Adrenal gland (tissue), 12 donors: ENCODE measurements around the gene ZNF232. TPM values are rescaled to one million over a fixed set of nuclear protein-coding genes. Genes with fewer than 3 reads are reported as not detected.
"Not testable (repeated sequence)": the region's sequence is repeated elsewhere in the genome, so short reads cannot be mapped to it uniquely, and the experiment has no call there.

Experiments used
- DNase-seq, 7 donors: peaks; one replicate each; pipeline ENCODE4 v3.0.0-alpha.2; 2019 to 2020
- H3K27ac ChIP-seq, 5 donors: fragments of 200-600 bp; sonication (generic) in 4 of 5; 1 replicate in 3 of 5; 2 replicates in 2 of 5; pipeline versions ENCODE4 v1.5.1 to v1.8.0; 2016 to 2020; ENCODE audit warnings: mild to moderate bottlenecking in 1 of 5
- H3K27me3 ChIP-seq: fragments of 200-600 bp; 2 replicates; pipeline ENCODE4 v1.8.0; 2021
- H3K36me3 ChIP-seq, 2 donors: fragments of 200-600 bp; replicated peaks in 1 of 2; 1 replicate in 1 of 2; 2 replicates in 1 of 2; pipeline versions ENCODE4 v1.5.1 to v1.8.0; 2018 to 2022
- H3K4me1 ChIP-seq, 2 donors: fragments of 200-600 bp; replicated peaks in 1 of 2; 1 replicate in 1 of 2; 2 replicates in 1 of 2; pipeline versions ENCODE4 v1.5.1 to v1.8.0; 2018 to 2021
- H3K4me3 ChIP-seq, 4 donors: fragments of 200-600 bp; sonication (generic) in 3 of 4; one replicate each; pipeline ENCODE4 v1.5.1; 2016 to 2018
- H3K9me3 ChIP-seq, 3 donors: fragments of 200-600 bp; sonication (generic) in 1 of 3; replicated peaks in 1 of 3; 1 replicate in 2 of 3; 2 replicates in 1 of 3; pipeline versions ENCODE4 v1.5.1 to v1.8.0; 2016 to 2021
- CTCF ChIP-seq, 6 experiments: fragments of 450-650 bp in 4 of 6; fragments of 200-600 bp in 2 of 6; sonication (generic) in 1 of 6; IDR thresholded peaks; 1 replicate in 5 of 6; 2 replicates in 1 of 6; pipeline versions ENCODE4 v1.5.1 to v1.8.0; 2016 to 2021; ENCODE audit warnings: antibody characterized with exemption in 6 of 6, mild to moderate bottlenecking in 2 of 6, moderate library complexity in 1 of 6
- POLR2A ChIP-seq, 2 donors: fragments of 450-650 bp; IDR thresholded peaks; one replicate each; pipeline ENCODE4 v1.6.1; 2017; ENCODE audit warnings: antibody characterized with exemption in 2 of 2, mild to moderate bottlenecking in 2 of 2, moderate library complexity in 1 of 2
- WGBS, 4 donors: extraction: QIAGEN DNeasy Blood & Tissue Kit in 2 of 4; methylation state at CpG; one replicate each; pipeline versions ENCODE4 v1.1.5 to v1.1.7; 2013 to 2017; 5-methylcytosine and 5-hydroxymethylcytosine counted together
- intact Hi-C, 2 donors: fragments of 100-400 bp; cut with DNase I; formaldehyde crosslinking; loops; one replicate each; pipeline versions ENCODE4 v1.14.1 to v1.15.0; 2022 to 2023
- polyA plus RNA-seq, 3 donors: library from polyadenylated mRNA; stranded (reverse); fragments of 200-250 nt in 2 of 3; fragments of 350-450 nt in 1 of 3; fragmentation: Illumina TruSeq in 1 of 3; extraction: RNeasy Lipid Tissue Mini Kit (QIAGEN cat#74804) in 1 of 3; gene quantifications; one replicate each; pipeline ENCODE4 v1.2.3, GENCODE V29; 2013 to 2014
- total RNA-seq, 9 donors: library from RNA; depleted of rRNA in 4 of 9; stranded (reverse); fragments of >200 nt in 4 of 9; fragments of 120-200 nt in 1 of 9; fragmentation: NEBNext Ultra II Directional in 1 of 9; extraction: Animal tissue kit (Norgen Biotek cat#: 25700) in 1 of 9; gene quantifications; one replicate each; pipeline versions ENCODE4 v1.1.0 to v1.2.4, GENCODE V29; 2013 to 2023
- donor health status: healthy with polysubstance abuse.
- donor health status: Bipolar disorder and iron deficiency.
- donor health status: DM: yes; HTN: yes; CAD: no.
- donor health status: DM: no; HTN: no; CAD: no.
- donor health status: DM: no; HTN: no; CAD: no.
- donor health status: DM: yes; HTN: yes; CAD: no.

ZNF232 gene
- total and polyA plus RNA-seq, 12 donors: 3.6 to 14.6 (median 6.7) TPM

- Histone ChIP-seq H3K27ac (no peak overlapping the region), H3K4me3 (no peak overlapping the region), H3K27me3 (no peaks in the 10 kb centered on the region), H3K9me3 (no peaks in the 10 kb centered on the region), H3K4me1 (no peaks in the 10 kb centered on the region), H3K36me3 (no peaks in the 10 kb centered on the region)
- intact Hi-C loops: no loop called here
- WGBS, 4 donors: 69 to 87% (median 83%) methylated on average over 10 to 24 of the region's 24 CpGs
- no peak for DNase-seq
- TF ChIP-seq POLR2A (IDR thresholded peaks at IDR 0.05) (no peak), CTCF (IDR thresholded peaks at IDR 0.05) (no peak)
Measured at GRCh38 chr17:5138616-5139457, 27.2 kb upstream of the ZNF232 start.

- H3K27ac ChIP-seq, H3K9me3 ChIP-seq, H3K4me3 ChIP-seq, intact Hi-C loops, H3K36me3 ChIP-seq, H3K4me1 ChIP-seq, DNase-seq, H3K27me3 ChIP-seq: not testable (repeated sequence)
- WGBS, 4 donors: 88 to 94% (median 93%) methylated on average over 7 to 9 of the region's 9 CpGs
Measured at GRCh38 chr17:5138198-5138544, 26.5 kb upstream of the ZNF232 start.

- 84 to 90% (median 87%) methylated on average over 11 to 15 of the region's 15 CpGs for WGBS, 4 donors
- DNase-seq, intact Hi-C loops, H3K36me3 ChIP-seq, H3K4me1 ChIP-seq, H3K27ac ChIP-seq, H3K4me3 ChIP-seq, H3K9me3 ChIP-seq, H3K27me3 ChIP-seq: not testable (repeated sequence)
Measured at GRCh38 chr17:5137511-5138197, 26.0 kb upstream of the ZNF232 start.

GRCh38 chr17:5136580-5137412 lies 25.1 kb upstream of the ZNF232 start:
- DNase-seq, H3K36me3 ChIP-seq, H3K4me3 ChIP-seq, H3K27ac ChIP-seq, H3K9me3 ChIP-seq, intact Hi-C loops, H3K27me3 ChIP-seq, H3K4me1 ChIP-seq: not testable (repeated sequence)
- WGBS, 4 donors: 83 to 89% (median 88%) methylated on average over 3 to 14 of the region's 14 CpGs

- Histone ChIP-seq H3K9me3 (no peaks in the 10 kb centered on the region), H3K4me1 (no peaks in the 10 kb centered on the region), H3K36me3 (no peaks in the 10 kb centered on the region), H3K27me3 (no peaks in the 10 kb centered on the region), H3K4me3 (no peak overlapping the region), H3K27ac (no peak overlapping the region)
- DNase-seq: no peak
- intact Hi-C loops: no loop called here
- WGBS, 4 donors: 78 to 93% (median 84%) methylated on average over 3 to 14 of the region's 14 CpGs
- TF ChIP-seq CTCF (IDR thresholded peaks at IDR 0.05): no peak
- no peak for TF ChIP-seq POLR2A (IDR thresholded peaks at IDR 0.05)
Measured at GRCh38 chr17:5135726-5136579, 24.3 kb upstream of the ZNF232 start.

- H3K4me1 ChIP-seq, H3K4me3 ChIP-seq, DNase-seq, H3K27ac ChIP-seq, H3K9me3 ChIP-seq, H3K27me3 ChIP-seq, intact Hi-C loops, H3K36me3 ChIP-seq: not testable (repeated sequence)
- 81 to 85% (median 83%) methylated on average over 7 to 8 of the region's 8 CpGs for WGBS, 4 donors
Measured at GRCh38 chr17:5135131-5135712, 23.5 kb upstream of the ZNF232 start.

DNA sequence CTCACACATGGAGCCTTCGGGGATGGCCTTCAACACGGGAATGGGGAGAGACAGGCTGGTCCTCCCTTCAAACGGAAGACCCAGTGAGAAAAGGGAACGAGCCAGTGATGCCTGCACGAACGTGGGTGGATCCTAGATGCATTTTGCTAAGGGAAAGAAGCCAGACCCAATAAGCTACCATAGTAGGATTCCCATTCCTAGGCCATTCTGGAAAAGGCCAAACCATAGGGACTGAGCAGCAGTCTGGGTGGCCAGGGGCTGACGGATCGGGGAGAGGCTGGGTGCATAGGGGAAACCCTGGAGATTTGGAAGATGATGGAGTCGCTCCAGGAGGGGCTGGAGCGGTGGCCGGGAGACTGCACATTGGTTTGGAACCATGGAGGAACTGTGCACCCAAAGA lies 22.9 kb upstream of the ZNF232 start:
- H3K27ac ChIP-seq, H3K9me3 ChIP-seq, H3K27me3 ChIP-seq, H3K36me3 ChIP-seq, DNase-seq, intact Hi-C loops, H3K4me1 ChIP-seq, H3K4me3 ChIP-seq: not testable (repeated sequence)
- WGBS, 4 donors: 81 to 88% (median 84%) methylated on average over 11 of the region's 11 CpGs

- H3K4me1 ChIP-seq, intact Hi-C loops, H3K4me3 ChIP-seq, H3K27ac ChIP-seq, DNase-seq, H3K27me3 ChIP-seq, H3K36me3 ChIP-seq, H3K9me3 ChIP-seq: not testable (repeated sequence)
- 86 to 90% (median 87%) methylated on average over 7 to 8 of the region's 8 CpGs for WGBS, 4 donors
Measured at GRCh38 chr17:5133961-5134360, 22.3 kb upstream of the ZNF232 start.
